Activated CD4-positive, CD25-positive, alpha-beta regulatory T cell treated with anti-CD3 and anti-CD28 coated beads, Interleukin-2, amount 50 U/mL, for 16 hours (primary cell): ENCODE measurements around the gene OAS3.
"Not testable (repeated sequence)": the region's sequence is repeated elsewhere in the genome, so short reads cannot be mapped to it uniquely, and the experiment has no call there.

Source experiments
- DNase-seq: peaks from one replicate; pipeline ENCODE4 v3.0.0-alpha.2; 2020; ENCODE audit warnings: low read depth, low spot score

OAS3 gene

GRCh38 chr12:112937741-112938719, at the start of gene OAS3:
Gene OAS3, plus strand, starts transcription at chr12:112938474. Its CDS starts 57 bp downstream, at chr12:112938531.
- DNase-seq: peak; percentile 21

- DNase-seq: no peak
These were observed 46.9 kb upstream of the OAS3 start for GRCh38 chr12:112891093-112892024.

GRCh38 chr12:112892856-112893255, 45.4 kb upstream of the OAS3 start:
- DNase-seq: no peak

- DNase-seq: no peak
These were observed 44.1 kb upstream of the OAS3 start for GRCh38 chr12:112894128-112894527.

GRCh38 chr12:112898380-112898779, 39.9 kb upstream of the OAS3 start:
- DNase-seq: no peak

GRCh38 chr12:112900298-112901145, 37.8 kb upstream of the OAS3 start:
- peak; percentile 19 for DNase-seq

GRCh38 chr12:112901271-112901670, 37.0 kb upstream of the OAS3 start:
- no peak for DNase-seq

- no peak for DNase-seq
These were observed 33.7 kb upstream of the OAS3 start for GRCh38 chr12:112904571-112904970.

GRCh38 chr12:112905451-112906089, 32.7 kb upstream of the OAS3 start:
- no peak for DNase-seq

GRCh38 chr12:112906712-112907414, 31.4 kb upstream of the OAS3 start, which contains the start of gene OAS1:
Gene OAS1, plus strand, starts transcription at chr12:112906962. Its CDS starts 78 bp downstream, at chr12:112907040.
- no peak for DNase-seq

GRCh38 chr12:112907415-112908157, 30.7 kb upstream of the OAS3 start:
- DNase-seq: no peak

- no peak for DNase-seq
These were observed 29.7 kb upstream of the OAS3 start for GRCh38 chr12:112908548-112908947.

- DNase-seq: no peak
These were observed 28.6 kb upstream of the OAS3 start for GRCh38 chr12:112909693-112910092.

- no peak for DNase-seq
These were observed 25.1 kb upstream of the OAS3 start for GRCh38 chr12:112913038-112913688.

GRCh38 chr12:112913888-112914287, 24.4 kb upstream of the OAS3 start:
- not testable (repeated sequence) for DNase-seq

GRCh38 chr12:112916270-112916669, 22.0 kb upstream of the OAS3 start:
- DNase-seq: no peak

- no peak for DNase-seq
These were observed 19.2 kb upstream of the OAS3 start for GRCh38 chr12:112919121-112919520.

GRCh38 chr12:112924986-112925385, 13.3 kb upstream of the OAS3 start:
- no peak for DNase-seq
